HG02571 (cell line): ENCODE results near the gene CPLX4.

ENCODE experiments used
- ATAC-seq: cut with Tn5 transposase; IDR thresholded peaks from one replicate; pipeline ENCODE4 v1.9.1; 2021; ENCODE audit warnings: mild to moderate bottlenecking, moderate library complexity; ENCODE audit not compliant: unreplicated experiment

CPLX4 gene

DNA sequence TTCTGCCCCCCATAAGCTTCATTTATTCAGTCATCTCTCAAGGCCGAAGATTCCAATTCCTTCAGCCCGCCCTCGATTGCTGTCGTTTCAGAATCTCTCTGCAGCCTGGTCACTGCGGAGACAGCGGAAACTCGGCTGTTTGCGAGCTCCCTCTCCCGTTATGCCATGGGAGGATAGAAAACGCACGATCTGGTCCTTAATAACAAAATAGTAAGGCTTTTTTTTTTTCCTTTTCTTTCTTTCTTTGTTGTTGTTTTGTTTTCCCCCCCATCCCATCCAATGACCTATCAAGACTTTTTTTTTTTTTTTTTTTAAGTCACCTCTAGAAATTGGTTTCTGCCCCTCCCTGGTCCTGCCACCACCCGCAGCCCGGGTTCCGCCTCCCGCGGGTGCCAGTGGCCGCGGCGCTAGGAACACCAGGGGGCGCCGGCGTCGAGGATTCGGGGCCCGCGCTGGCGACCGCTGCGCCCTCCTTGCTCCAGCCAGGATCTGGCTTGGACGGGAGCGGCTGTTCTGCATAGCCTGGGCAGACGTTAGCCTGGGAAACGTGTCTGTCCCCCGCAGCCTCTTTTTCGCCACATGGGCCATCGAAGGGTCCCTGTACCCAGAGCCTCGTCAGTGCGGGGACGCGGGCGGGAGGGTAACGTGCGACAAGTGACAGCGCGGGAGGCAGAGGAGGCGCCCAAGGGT lies 10.1 kb downstream of the CPLX4 start:
- peak; percentile 83 for ATAC-seq

DNA sequence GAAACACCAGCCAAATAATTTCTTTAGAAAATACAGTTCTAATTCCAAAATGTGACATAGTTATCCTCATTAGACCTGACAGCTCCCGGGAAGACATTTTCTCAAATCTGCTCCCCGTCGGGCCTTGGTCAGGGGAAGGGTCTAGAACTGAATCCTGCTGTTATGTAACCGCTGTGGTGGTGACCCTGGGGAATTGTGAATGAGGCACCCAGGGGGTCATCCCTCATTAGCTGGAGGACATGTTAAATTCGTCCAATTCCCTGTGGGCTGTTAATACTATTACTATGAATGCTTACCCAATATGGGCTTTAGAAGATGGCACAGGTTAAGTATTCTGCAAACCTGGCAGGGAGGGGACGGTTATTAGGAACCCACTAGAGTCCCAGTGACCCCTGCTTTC lies 11.8 kb downstream of the CPLX4 start:
- no peak for ATAC-seq

DNA sequence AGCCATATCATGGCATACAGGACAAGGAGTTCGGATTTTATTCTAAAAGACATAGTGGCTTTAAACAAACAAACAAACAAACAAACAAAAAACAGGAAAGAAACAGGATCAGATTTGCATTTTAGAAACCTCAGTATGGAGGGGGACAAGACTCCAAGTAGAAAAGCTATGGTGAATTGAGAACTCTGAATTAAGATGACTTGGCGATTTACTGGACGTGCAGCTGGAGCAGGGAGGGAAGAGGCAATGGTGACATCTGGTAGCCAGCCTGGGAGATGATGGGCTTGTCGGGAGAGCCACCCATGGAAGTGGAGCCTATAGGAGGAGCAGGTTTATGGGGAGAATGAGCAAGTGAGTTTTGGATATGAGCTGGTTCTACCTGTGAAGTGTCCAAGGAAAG lies 13.2 kb downstream of the CPLX4 start:
- ATAC-seq = no peak

DNA sequence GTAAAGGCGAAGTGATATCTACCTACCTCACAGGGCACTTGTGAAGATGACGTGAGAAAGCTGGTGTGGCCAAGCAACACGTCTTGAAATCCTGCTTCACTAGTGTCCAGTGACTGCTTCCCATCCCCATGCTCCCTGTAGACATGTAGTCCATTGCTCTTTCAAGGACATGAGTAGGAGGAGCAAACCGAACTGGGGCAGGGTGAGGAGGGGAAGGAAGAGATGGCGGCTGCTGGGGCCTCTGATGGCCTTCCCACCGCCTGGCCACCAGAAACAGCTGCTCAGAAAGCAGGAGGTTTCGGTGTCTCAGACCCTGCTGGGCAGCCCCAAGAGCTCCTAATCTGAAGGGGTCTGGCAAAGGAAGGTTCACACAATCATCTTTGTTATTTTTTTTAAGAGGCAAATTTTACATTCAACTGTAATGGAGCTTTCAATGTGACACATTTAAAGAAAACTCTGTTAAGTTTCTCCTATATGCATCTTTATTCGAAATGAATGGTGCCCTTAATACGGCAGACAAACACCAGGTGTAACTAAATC lies 14.7 kb downstream of the CPLX4 start:
- ATAC-seq = no peak

DNA sequence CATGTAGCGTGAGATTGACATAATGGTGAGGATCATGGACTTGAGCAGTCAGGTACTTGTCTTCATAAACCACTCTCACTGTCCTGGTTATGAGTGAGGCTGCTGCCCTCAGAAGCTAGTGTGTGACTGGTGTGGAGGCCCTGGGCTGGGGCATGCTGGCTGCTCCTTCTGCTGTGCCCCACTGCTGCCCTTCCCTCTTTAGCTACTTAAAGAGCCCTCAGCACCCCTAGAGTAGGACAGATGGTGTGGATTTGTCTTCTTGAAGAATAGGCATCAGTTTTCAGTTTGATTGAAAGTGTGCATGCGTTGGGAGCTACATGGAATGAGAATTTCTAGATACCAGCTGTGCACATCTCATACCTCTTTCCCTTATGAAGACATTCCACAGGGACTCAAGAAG lies 15.4 kb downstream of the CPLX4 start:
- ATAC-seq = no peak

DNA sequence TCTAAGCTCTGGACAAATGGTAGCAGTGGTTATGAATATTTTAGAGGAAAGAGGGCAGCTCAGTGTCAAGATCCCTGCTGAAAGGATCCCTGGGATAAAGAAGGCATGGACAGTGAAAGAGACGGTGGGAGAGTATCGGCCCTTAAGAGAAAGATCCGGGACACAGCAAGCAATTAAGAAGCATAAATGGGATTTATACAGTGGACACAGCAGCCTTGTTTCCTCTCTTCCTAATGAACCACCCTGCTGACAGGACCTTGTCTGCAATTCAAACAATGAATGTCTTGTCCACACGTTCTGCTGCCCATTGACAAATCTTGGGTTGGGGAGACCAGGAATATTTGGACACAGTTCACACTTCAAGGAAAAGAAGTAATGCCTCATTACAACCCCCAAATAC lies 16.5 kb downstream of the CPLX4 start:
- no peak for ATAC-seq

DNA sequence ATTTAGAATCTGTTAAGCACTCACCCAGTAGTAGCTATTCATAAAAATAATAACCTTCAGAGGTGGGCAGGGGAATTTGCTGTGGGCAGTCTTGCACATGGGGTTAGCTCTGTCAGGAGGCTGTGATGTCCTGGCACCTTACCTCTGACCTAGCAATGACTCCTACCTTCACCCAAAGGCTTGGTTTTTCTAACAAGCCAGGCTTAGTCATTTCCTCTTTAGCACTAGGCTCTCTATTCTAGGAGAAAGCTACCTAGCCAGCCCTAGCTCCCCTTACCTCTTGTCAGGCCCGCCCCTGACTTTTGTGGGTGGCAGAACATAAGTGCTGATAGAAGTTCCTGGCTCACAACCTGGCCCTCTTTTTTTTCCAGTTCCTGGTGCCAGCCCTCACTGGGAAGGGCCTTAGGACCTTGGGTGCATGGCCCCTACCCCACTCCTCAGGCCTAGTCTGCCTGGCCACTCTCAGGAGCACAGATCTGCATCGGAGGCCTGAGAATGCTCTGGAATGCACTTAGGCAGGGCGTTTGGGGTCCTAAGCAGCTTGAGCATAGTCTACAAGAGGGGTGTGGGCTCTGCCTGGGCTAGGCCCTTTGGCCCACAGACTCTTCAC lies 17.7 kb downstream of the CPLX4 start:
- ATAC-seq = no peak

DNA sequence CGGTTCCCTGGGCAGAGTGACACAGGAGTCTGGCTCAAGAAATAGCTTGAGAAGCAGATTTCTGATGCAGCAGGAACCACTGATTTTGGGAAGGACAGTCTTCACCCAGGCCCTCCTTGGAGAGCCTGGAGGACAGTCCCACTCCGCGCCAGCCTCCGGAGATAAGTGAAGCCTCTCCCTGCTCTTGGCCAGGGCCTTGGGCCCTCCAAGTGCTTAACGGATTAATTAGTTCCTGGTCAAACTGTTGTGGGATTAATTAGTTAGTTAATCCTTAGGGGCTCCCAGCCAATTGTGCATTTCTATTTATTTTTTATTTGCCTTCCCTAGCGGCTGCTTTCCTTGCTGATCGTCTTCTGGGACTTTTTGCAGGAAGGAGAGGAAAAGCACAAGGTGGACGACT lies 19.6 kb downstream of the CPLX4 start:
- no peak for ATAC-seq

DNA sequence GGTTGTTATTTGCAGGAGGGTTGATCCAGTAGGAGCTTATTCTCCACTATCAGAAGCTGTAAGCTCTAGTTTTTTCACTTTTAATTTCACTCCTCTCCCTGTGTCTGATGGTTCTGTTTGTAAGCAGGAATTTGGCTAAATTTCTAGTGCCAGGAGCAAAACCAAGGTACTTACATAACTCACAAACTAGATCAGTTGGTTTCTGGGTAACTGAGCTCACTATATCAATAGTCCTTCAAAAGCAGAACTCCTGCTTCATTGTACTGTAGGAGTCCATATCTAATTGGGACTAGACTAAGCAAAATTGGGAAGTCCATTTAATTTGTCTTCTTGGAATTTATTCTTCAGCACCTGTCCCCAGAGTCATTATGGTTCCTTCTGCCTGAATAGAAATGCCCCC lies 25.1 kb downstream of the CPLX4 start:
- no peak for ATAC-seq

DNA sequence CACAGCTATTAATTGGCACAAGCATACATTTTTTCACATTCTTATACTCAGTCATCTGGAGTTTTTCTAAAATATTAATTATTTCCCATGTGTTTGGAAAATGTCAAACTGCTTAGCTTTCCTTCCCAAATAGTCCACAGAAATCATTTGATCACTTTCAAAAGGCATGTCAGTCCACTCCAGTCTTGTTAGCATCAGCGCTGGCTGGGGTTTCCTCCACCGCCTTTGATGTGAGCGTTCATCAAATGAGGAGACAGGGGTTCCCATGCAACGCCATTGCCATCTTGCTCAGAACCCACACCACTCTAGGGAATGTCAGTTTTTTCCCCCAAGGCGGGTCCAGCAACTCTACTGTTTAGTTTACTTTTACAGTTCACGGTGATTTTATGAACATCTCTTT lies 32.1 kb downstream of the CPLX4 start:
- ATAC-seq = no peak

DNA sequence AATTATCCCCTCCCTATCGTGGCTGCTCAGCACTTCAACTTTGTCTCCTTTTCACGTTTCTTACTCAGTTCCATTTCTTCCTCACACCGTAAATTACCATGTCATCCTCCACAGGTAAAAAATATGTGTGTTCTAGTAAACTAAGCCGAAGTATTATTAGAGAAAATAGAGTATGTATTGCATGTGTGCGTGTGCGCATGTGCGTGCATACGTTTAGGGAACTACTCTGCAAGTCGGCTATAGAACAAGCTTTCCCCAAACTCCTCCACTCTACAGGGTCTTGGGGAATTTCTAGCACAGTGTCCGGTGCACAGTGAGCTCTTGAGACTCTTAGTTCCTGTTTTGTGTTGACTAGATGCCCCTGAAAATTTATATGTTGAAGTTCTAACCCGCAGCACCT lies 36.1 kb downstream of the CPLX4 start:
- no peak for ATAC-seq

DNA sequence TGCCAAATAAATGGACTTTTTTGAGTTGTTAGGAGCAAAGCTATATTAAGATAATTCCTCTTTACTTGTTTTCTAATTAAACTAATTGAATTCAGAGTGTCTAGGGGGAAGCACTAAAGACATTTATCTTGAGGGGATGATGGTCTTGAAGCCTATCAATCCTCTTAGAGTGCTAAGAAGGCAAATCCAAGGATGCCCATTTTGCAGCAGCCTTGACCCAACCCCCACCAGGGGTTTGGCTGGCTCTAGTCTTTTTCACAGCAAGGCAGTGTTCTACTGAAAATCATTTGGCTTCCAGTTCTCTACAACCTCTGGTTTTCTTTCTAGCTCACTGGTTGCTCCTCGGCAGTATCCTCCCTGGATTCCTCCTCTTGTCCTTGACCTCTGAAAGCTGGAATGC lies 38.7 kb downstream of the CPLX4 start:
- no peak for ATAC-seq

DNA sequence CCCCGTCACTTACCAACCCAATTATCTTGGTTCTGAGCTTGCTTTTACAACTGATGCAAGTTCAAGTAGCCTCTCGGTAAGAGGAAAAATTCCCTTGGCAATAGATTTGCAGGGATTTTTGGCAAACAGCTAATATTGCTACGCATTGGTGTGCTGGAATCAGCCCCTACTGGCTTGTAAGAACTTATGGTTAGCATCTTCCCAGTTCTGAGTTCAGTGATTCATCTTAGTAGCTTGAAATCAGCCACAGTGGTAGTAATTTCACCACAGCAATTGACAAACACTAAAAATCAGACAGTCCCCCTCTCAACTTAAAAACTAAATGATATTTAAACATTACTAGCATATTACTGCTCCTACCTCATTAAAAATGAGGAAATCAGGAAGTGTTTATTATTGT lies 39.3 kb downstream of the CPLX4 start:
- ATAC-seq = no peak

DNA sequence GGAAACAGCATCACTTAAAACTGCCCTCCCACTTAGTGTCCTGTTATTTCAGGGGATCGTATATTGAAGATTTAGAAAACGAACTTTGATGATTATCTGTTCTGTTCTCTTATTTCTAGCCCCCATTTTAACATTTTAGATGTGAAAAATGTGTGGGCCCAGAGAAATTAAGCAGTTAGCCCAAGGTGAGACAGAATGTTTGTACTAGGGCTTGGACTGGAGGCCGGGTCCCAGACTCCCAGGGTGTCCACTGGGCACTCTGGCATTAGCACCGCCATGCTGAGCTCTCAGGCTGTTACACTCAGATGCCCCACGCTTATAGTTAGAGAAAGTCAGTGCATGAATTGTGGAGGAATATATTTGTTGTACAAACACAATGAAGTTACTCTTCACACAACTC lies 39.7 kb downstream of the CPLX4 start:
- ATAC-seq = no peak

DNA sequence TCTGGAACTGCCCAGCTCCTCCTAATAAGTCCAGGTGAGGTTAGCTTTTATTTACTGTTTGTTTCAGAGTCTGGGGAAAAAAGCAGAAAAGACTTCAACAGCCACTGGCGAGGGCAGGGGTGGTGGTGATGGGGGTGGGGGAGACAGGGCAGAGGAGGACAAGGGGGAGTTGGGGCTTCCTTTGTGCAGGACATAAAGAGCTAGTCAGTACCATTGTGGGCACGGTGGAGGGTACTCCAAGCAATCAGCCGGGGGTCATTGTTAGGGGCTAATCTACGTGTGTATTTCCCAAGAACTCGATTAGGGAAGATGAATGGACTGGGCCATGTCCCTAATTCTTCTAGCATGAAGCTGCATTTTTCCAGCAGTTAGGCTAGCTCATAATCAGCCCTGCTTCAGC lies 42.4 kb downstream of the CPLX4 start:
- no peak for ATAC-seq

DNA sequence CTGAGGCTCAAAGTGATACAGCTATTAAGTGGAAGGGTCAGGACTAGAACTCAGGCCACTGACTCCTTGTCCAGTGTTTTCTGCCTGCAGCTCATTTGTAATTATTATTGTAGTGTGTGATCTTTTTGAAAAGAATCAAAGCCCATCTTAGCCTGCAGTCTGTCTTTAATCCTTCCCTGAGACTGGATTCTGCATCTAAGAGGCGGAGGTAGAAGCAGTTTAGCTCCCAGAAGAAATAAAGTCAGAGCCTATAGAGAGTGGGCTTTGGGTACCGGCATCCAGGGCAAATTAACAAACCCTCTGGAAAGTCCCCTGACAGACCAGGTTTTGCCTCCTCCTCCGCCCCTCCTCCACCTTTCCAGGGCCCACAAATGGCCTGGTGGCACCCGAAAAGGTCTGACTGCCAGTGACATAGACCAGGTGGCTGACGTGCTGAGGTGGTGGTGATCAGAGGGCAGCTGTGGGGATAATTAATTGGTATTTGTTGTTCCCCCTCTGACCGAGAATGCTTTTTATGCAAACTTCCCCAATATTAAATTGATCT lies 43.0 kb downstream of the CPLX4 start:
- no peak for ATAC-seq

DNA sequence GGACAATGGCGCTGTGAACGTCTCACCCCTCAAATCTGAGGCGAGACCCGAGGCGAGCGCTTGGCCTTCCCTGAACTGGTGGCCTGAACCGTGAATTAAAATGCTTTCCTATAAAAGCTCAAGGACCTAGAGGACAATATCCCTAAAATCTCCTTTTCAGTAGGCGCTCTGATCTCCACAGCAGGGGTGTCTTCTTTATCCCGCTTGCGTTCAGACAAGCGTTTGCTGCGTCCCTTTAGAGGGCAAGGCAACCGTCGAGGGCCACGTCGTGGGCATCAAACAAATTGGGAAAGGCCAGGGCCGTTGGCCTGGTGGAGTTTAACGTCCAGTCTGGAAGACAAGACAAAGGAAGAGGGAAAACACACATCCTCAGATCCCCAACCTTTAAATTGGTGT lies 43.9 kb downstream of the CPLX4 start:
- ATAC-seq = no peak

DNA sequence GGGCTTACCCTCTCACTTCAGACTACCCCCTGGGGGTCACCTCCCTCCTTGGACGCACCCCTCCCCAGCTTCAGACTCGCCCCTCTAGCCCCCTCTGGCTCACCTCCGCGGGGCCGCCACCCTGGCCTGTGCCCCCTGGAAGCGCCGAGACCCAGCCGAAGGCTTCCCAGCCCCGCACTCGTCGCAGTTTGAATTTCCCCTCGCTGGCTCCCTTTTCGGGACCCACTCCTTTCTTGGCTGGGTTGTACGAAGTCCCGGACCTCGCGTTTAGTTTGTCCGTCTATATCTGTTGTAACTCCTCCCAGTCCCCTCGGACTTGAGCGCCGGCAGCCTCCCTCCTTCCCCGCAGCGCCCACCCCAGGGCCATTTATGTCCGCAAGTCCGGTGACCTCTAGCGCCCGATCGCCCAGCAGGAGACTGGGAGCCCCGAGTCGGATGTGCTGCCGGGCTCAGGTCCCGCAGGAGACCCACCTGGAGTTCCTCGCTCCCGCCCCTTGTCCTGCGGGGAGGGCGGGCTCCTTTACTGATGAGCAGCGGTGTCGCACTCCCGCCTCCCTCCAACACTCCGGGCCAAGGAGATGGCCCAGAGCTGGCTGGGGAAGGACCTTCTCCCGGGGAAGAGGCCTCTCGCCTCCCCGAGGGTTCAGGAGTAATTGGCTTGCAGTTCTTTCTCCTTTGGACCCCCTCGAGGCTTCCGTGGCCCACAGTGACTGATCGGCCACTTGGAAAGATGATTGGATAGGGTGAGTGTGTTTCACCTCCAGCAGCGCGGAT lies 44.5 kb downstream of the CPLX4 start:
- ATAC-seq = no peak

DNA sequence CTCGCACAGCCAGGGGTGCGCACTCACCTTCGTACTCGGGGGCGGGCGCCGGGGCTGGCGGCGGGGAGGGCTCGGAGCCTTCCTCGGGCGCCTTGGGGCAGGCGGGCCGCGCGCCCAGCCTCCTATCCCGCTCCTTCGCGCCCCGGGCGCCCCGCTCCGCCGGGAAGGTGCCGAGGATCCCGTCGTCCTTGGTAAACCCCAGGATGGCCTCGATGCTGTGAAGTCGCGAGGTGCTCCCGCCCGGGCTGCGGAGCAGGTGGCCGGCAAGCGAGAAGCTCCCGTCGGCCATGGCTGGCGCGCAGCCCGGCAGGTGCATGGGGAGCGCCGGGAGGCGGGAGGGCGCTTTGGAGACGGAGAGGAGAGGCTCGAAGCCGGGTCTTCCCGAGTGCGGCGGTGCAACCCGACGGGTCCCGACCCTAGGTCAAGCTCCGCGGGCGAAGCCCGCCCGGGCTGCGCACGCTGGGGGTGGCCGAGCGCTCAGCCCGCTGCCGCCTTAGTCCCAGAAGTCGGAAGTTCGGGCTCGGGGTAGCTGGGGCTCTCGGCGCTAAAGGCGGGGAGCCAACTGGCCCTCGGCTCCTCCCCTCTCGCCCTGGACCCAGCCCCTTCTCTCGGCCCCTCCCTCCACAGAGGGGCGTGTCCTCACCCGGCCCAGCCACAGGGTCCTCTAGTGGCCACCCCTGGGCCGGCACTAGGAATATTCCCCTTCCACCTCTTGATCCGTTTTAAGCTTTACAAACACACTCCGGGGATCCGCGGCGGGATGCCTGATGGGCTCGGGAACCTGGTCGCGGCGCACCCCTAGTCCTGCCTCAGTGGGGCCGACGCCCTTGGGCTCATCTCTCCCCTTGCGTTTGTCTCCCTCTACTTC lies 45.3 kb downstream of the CPLX4 start, which contains the start of gene RAX:
TSS of gene RAX (minus strand) at position 564 of the 868 bp plus-strand sequence. CDS start at position 316, 248 bp downstream.
- no peak for ATAC-seq

DNA sequence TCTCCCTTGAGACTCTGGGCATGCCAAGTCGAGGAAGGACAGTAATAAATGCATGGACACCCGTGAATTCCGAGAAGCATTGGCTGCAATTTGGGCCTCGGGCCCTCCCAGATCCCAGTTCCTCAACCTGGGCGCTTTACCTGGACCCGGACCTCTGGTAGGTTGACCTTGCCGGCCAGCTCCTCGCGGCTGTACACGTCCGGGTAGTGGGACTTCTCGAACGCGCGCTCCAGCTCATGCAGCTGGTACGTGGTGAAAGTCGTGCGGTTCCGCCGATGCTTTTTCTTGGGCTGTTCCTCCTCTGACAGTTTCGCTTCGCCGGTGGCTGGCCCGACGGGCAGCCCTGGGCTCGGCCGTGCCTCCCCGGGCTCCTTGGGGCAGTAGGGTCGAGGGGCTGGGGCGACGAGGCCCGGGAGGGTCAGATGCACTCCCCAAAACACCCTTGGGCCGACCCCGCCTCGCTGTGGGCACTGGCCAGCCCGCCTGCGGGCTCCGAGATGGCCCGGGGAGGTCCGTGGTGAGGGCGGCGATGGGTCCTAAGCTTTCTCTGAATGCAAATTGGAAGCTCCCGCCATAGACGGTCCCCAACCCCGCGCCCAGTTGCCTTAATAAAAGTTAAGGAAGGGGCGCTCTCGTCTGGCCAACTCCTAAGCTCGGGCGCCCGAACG lies 46.1 kb downstream of the CPLX4 start:
- ATAC-seq = no peak
